ENCODE measurements around the gene ATP5F1D.

Gene ATP5F1D

GRCh38 chr19:1214299-1214861 lies 27.2 kb upstream of the ATP5F1D start:
- peak; percentile 24 for DNase-seq (ENCODE audit: low spot score)
- Histone ChIP-seq H3K27me3 (ENCODE audit: insufficient read depth, poor library complexity, severe bottlenecking) (no peaks in the 10 kb centered on the region), H3K4me1 (ENCODE audit: insufficient read depth, poor library complexity, severe bottlenecking) (peaks cover 62% of the 10 kb centered on the region), H3K9me3 (ENCODE audit: severe bottlenecking) (no peaks in the 10 kb centered on the region), H3K4me3 (ENCODE audit: severe bottlenecking) (no peak overlapping the region), H3K36me3 (ENCODE audit: low read depth) (peaks cover 7% of the 10 kb centered on the region), H3K27ac (ENCODE audit: poor library complexity, severe bottlenecking) (peak overlapping the region; percentile 93)
- ATAC-seq (ENCODE audit: low read depth): no peak
- TF ChIP-seq, protein P1, sequence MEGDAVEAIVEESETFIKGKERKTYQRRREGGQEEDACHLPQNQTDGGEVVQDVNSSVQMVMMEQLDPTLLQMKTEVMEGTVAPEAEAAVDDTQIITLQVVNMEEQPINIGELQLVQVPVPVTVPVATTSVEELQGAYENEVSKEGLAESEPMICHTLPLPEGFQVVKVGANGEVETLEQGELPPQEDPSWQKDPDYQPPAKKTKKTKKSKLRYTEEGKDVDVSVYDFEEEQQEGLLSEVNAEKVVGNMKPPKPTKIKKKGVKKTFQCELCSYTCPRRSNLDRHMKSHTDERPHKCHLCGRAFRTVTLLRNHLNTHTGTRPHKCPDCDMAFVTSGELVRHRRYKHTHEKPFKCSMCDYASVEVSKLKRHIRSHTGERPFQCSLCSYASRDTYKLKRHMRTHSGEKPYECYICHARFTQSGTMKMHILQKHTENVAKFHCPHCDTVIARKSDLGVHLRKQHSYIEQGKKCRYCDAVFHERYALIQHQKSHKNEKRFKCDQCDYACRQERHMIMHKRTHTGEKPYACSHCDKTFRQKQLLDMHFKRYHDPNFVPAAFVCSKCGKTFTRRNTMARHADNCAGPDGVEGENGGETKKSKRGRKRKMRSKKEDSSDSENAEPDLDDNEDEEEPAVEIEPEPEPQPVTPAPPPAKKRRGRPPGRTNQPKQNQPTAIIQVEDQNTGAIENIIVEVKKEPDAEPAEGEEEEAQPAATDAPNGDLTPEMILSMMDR (IDR thresholded peaks at IDR 0.05; ENCODE audit: poor library complexity, severe bottlenecking): no peak

DNA sequence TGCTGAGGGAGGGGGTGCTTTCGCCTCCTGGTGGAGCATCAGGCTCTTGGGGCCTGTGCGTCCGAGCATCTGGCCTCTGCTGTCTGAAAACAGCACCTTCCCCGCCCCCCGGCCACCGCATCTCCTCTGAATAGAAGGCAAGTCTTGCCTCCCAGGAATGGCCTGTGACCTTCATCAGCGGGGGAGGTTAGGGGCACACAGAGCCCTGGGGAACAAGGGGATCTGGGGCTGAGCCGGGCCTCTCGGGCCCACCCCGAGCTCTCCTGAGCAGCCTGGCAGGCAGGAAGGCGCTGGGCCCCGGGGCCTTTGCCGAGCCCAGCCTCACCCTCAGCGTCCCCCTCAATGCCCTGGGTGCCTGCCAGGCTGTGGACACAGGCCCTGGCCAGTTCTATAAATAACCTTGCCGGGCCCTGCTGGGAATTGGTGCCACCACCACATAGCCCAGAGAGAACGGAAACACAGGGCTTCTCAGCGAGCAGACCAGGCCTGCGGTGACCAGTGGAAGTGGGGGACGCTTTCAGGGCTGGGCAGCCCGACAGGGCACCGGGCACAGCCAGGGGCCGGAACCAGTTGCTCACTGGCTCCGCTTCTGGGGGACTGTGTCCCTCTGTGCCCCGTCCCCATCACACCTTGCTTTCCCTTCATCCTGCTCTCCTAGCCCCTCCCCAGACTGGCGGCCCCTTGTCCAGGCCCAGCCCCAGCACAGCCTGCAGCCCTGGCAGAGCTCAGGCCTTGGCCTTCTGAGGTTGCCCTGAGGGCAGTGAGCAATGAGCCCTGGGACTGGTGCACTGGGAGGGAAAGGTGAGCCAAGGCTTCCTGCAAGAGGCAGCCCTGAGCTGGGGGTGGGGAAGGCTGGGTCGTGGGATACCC lies 26.5 kb upstream of the ATP5F1D start:
- Histone ChIP-seq H3K9me3 (ENCODE audit: severe bottlenecking) (no peaks in the 10 kb centered on the region), H3K4me1 (ENCODE audit: insufficient read depth, poor library complexity, severe bottlenecking) (peaks cover 55% of the 10 kb centered on the region), H3K27me3 (ENCODE audit: insufficient read depth, poor library complexity, severe bottlenecking) (no peaks in the 10 kb centered on the region), H3K27ac (ENCODE audit: poor library complexity, severe bottlenecking) (peak overlapping the region; percentile 93), H3K4me3 (ENCODE audit: severe bottlenecking) (no peak overlapping the region), H3K36me3 (ENCODE audit: low read depth) (0 out of 2 replicates have a peak, but pooled peaks cover 4% of the 10 kb centered on the region)
- DNase-seq (ENCODE audit: low spot score) (peak; percentile 75), ATAC-seq (ENCODE audit: low read depth) (peak; percentile 43; the same call in 2 of the 3 replicates)
- TF ChIP-seq, protein P1 (IDR thresholded peaks at IDR 0.05; ENCODE audit: poor library complexity, severe bottlenecking): no peak

- Histone ChIP-seq H3K27ac (ENCODE audit: poor library complexity, severe bottlenecking) (peak overlapping the region; percentile 93), H3K27me3 (ENCODE audit: insufficient read depth, poor library complexity, severe bottlenecking) (no peaks in the 10 kb centered on the region), H3K4me1 (ENCODE audit: insufficient read depth, poor library complexity, severe bottlenecking) (peaks cover 42% of the 10 kb centered on the region), H3K9me3 (ENCODE audit: severe bottlenecking) (no peaks in the 10 kb centered on the region), H3K4me3 (ENCODE audit: severe bottlenecking) (no peak overlapping the region), H3K36me3 (ENCODE audit: low read depth) (peaks cover 12% of the 10 kb centered on the region; the same call in 1 of the 2 replicates)
- ATAC-seq (ENCODE audit: low read depth) (no peak), DNase-seq (ENCODE audit: low spot score) (no peak)
- TF ChIP-seq, protein P1 (IDR thresholded peaks at IDR 0.05; ENCODE audit: poor library complexity, severe bottlenecking): no peak
Observed at GRCh38 chr19:1216756-1217155, 24.8 kb upstream of the ATP5F1D start.

GRCh38 chr19:1217366-1217765 lies 24.2 kb upstream of the ATP5F1D start:
- ATAC-seq (ENCODE audit: low read depth) (no peak), DNase-seq (ENCODE audit: low spot score) (no peak)
- H3K36me3 ChIP-seq (ENCODE audit: low read depth): peaks cover 11% of the 10 kb centered on the region; the same call in 1 of the 2 replicates
- no peaks in the 10 kb centered on the region for H3K27me3 ChIP-seq (ENCODE audit: insufficient read depth, poor library complexity, severe bottlenecking)
- no peak overlapping the region for H3K4me3 ChIP-seq (ENCODE audit: severe bottlenecking)
- TF ChIP-seq, protein P1 (IDR thresholded peaks at IDR 0.05; ENCODE audit: poor library complexity, severe bottlenecking): no peak
- peak overlapping the region; percentile 93 for H3K27ac ChIP-seq (ENCODE audit: poor library complexity, severe bottlenecking)
- peaks cover 40% of the 10 kb centered on the region for H3K4me1 ChIP-seq (ENCODE audit: insufficient read depth, poor library complexity, severe bottlenecking)
- no peaks in the 10 kb centered on the region for H3K9me3 ChIP-seq (ENCODE audit: severe bottlenecking)
